SIG-M5 treated with dmso at 0.1 percent for 504 hours (cell line): Measurements from ENCODE around the gene NCOR1.
"Not testable (repeated sequence)": the region's sequence is repeated elsewhere in the genome, so short reads cannot be mapped to it uniquely, and the experiment has no call there.

Experiments
- DNase-seq: peaks from one replicate; lab custom pipeline; 2025; ENCODE audit not compliant: unreplicated experiment; lab: John Stamatoyannopoulos, UW

The NCOR1 gene

DNA sequence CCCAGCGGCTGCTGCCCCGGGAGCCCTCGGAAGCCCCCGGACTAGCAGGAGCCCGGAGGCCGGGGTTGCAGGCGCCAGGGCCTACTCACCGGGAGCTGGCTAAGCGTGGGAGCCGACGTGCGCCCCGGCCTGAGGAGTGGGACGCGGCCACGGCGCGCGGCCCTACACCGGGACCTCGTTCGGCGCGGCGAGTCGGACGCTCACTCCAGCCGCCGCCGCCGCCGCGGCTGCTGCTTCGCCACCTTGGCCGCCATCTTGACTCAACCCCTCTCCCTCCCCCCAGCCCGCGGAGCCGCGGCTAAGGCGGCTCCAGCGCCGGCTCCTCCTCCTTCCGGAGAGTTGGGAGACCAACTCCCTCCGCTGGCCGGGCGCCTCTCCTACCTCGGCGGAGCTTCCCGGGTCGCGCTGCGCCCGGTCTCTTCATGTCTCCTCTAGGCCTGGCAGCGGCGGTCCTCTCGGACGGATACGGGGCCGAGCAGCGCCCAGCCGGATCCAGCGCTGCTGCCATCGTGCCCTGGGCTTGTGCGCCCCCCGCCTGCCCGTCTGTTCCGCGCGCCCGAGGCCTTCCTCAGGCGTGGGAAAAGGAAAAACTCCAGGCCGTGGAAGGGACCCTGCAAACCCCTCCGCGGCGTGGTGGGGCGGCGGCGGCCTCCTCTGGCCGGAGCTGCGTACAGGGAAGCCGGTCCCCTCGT lies at the start of gene NCOR1:
Gene NCOR1, minus strand, starts transcription at position 262 of the 692 bp plus-strand sequence. CDS start 20,965 bp downstream, outside the sequence.
- peak; percentile 91 for DNase-seq

DNA sequence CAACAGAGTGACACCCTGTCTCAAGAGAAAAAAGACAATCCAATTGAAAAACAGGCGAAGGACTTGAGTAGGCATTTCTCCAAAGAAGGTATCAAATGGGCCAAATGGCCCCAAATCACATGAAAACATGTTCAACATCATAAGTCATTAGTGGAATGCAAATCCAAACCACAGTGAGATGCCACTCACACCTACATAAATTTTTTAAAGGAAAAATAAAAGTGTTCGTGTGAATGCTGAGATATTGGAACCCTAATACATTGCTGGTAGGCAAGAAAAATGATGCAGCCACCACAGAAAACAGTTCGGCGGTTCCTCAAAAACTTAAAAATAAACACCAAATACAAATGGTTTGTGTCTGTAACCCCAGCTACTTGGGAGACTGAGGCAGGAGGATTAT lies 46.9 kb upstream of the NCOR1 start:
- DNase-seq, result no peak

DNA sequence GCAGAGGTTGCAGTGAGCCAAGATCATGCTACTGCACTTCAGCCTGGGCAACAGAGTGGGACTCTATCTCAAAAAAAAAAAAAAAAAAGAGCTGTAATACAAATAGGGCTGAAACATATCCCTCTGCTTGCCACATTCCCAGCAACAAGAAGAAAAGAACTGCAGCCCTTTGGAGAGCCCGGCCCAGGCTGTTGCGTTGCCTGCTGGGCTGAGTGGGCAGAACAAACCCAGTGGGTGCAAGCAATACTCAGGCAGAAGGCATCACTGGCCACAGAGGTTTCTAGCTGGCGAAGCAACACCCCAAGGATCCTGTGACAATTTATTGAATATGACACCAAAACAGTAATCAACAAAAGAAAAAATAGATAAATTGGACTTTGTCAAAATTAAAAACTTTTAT lies 45.7 kb upstream of the NCOR1 start:
- DNase-seq, result no peak

DNA sequence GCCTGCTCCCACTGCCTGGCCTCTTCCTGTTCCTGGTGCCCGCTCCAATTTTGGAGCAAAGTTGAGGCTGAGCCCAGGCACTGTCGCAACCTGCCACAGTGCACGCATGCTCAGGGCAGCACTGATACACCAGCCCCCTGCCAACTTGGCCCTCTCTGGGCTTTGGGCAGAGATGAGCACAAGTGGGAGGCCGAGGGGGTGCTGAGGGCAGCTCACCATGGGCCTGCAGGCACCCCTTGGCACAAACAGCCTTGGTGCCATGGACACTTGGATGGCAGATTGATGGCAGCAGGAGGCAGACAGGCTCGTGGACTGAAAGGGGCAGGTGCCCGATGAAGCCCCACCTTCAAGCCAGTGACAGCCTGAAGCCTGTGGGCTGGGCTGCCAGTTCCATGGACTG lies 44.6 kb upstream of the NCOR1 start:
- DNase-seq, result no peak

DNA sequence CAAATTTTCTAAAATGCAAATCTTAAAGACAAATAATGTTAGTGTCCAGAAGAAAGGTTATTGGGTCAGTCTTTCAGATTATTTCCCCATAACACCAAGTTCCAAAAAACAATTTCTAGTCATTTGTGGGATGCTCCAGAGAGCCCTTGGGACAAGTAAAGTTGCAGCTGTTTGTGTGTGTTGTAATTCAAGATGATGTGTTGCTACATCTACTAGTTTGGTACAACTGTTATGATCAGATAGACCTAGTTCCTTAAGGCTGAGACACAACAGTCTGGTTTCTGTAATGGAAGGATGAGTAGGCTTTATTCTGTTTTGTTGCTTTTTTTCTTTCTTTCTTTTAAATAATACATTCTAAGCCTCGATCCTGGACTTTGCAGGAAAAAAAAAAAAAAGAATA lies 43.6 kb upstream of the NCOR1 start:
- peak; percentile 69 for DNase-seq

DNA sequence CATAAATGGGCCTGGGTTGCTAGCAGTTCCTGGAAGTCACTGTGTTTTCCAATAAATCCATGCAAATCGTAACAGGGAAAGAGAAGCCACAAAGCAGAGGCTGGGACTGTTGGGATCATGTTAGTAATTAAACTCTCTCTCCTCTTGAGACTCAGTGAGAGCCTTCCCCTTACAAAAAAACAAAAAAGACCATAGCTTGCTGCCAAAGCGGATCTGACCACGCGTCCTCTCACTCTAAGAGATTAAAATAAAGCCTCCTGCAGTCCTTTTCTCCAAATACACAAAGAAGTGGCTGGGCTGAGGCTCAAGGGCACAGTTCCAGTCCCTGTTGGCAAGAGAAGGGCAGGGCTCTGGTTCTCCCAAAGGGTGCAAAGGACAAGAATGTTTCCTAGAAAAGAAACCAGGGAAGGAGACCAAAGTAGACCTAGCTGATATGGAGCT lies 40.2 kb upstream of the NCOR1 start:
- DNase-seq, result no peak

DNA sequence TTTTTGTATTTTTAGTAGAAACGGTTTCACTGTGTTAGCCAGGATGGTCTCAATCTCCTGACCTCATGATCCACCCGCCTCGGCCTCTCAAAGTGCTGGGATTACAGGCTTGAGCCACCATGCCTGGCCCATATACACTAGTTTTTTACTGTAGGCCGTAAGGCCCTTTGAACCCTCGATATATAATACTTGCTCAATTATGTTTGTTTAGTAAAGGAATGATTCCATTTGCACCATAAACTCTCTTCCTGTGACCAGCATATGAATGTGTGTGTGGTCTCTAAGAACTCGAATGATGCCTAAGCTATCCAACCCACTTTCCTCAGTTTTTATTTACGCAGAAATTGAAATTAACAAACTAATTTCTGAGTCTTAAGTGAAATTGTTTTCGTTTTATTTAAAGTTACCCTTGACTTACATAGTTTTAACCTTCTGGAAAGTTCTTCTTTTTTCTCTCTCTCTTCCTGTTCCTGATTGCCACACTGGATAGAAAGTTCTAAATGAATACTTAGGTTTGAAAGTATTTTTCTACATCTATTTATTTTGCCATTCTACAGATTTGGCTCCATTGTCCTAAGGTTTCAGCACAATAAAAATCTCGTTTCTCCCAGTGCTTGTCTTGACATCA lies 39.6 kb upstream of the NCOR1 start:
- DNase-seq, result no peak

DNA sequence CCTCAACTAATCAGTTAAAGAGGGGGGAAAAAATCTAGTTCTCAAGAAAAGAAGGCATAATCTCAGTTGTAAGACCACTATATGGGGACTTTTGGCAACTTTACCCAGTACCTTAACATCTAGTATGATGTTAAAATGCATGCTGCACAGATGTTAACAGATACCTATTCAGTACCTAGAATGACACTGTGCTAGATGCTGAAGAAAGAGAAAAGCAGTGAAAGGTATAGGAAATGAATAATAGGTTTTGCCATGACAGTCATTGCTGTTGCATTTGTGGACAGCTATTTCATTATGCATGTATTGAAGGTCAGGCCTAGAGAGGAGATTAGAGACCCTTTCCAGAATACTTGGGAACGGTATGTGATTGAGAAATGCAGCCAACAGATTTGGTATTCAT lies 36.2 kb upstream of the NCOR1 start:
- no peak for DNase-seq

DNA sequence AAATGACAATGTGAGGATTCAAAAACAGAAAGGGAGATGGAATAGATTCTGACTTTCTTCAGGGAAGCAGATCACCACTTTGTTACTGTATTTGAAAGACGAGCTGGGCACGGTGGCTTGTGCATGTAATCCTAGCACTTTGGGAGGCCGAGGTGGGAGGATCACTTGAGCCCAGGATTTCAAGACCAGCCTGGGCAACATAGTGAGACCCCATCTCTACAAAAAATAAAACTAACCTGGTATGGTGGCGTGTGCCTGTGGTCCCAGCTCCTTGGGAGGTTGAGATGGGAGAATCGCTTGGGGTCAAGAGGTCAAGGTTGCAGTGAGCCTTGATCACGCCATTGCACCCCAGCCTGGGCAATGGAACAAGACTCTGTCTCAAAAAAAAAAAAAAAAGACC lies 35.7 kb upstream of the NCOR1 start:
- no peak for DNase-seq

DNA sequence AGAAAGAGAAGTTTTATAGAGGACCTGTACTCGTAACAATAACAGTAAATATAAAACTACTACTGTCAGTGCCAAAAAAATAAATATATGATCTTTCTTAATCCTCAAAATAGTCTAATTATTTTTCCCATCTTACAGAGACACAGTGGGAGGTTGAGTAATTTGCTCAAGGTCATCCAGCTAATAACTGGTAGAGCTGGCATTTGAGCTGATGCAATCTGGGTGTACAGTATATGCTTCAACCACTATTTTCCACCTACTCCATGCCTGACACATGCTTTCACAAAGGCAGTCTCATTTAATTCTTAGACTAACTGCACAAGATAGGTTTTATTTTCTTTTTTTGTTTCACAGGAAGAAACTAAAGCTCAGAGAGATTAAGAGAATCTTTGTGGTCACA lies 35.3 kb upstream of the NCOR1 start:
- DNase-seq, result no peak

DNA sequence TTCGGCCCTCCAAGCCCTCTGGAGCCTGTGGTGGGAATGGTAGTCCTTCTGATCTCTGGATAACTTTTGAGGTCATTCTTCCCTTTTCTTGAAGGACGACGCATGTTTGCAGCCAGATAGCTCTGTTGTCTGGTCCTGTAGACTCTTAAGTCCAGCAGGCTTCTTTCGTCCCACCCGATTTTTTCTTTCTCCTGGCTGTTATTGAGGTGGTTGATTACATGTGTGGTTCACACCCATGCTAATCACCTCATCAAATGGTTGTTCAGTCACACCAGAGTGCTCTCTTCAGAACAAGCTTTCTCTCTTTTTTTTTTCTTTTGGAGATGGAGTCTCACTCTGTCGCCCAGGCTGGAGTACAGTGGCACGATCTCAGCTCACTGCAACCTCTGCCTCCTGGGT lies 32.3 kb upstream of the NCOR1 start:
- no peak for DNase-seq

DNA sequence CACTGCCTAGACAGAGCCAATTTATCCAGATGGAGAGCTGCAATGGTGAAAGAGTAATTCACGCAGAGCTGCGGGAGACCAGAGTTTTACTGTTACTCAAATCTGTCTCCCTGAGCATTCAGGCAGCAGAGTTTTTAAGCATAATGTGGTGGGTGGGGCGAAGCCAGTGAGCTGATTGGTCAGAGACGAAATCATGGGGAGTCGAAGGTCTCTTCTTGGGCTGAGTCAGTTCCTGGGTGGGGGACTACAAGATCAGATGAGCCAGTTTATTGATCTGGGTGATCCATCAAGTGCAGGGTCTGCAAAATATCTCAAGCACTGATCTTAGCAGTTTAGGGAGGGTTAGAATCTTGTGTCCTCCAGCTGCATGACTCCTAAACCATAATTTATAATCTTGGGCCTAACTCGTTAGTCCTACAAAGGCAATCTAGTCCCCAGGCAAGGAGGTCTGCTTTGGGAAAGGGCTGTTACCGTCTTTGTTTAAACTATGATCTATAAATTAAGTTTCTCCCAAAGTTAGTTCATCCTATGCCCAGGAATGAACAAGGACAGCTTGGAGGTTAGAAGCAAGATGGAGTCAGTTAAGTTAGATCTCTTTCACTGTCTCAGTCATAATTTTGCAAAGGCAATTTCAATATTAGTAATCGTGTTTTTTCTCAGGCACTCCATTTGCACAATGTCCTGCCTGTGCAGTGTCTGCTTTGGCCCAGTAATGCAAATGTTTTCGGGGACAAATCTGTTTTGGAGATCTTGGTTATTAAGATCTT lies 28.6 kb upstream of the NCOR1 start:
- no peak for DNase-seq

DNA sequence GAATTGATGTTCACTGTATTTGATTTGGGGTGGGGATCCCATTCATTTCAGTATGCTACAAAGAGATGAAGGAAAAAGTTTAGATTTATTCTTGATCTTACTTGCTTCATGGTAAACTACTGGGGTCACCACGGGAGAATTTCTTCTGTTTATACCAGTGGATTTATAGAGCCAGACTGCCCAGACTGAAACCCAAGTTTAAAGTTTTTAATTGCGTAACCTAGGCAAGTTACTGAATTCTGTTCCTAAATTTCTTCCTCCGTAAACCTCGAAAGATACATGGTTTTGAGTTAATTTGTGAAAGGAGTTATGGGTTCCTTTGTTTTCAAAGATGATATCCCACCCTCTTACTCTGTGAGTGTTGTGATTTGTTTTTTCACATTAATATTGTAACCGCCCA lies 28.1 kb upstream of the NCOR1 start:
- no peak for DNase-seq

DNA sequence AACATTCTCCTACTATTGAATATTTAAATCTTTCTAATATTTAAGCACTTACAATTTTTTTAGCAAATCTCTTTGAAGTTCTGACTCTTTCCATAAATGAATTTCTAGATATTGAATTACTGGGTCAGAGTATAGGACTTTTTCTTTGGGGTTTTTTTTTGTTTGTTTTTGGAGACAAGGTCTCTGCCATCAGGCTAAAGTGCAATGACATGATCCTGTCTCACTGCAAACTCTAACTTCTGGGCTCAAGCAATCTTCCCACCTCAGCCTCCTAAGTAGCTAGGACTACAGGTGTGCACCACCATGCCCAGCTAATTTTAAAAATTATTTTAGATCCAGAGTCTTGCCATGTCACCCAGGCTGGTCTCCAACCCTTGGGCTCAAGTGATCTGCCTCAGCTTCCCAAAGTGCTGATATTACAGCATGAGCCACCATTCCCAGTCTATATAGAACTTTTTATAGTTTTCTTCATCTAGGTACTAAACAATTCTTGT lies 26.6 kb upstream of the NCOR1 start:
- DNase-seq, result no peak

DNA sequence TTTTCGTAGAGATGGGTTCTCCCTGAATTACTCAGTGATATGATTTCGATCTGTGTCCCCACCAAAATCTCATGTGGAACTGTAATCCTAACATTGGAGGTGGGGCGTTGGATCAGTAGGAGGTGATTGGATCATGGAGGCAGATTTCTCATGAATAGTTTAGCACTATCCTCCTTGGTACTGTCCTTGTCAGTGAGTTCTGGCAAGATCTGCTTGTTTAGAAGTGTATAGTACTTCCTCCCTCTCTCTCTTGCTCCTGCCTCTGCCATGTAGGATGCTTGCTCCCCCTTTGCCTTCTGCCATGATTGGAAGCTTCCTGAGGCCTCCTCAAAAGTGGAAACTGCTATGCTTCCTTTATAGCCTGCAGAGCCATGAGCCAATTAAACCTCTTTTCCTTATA lies 24.6 kb upstream of the NCOR1 start:
- DNase-seq, result no peak

DNA sequence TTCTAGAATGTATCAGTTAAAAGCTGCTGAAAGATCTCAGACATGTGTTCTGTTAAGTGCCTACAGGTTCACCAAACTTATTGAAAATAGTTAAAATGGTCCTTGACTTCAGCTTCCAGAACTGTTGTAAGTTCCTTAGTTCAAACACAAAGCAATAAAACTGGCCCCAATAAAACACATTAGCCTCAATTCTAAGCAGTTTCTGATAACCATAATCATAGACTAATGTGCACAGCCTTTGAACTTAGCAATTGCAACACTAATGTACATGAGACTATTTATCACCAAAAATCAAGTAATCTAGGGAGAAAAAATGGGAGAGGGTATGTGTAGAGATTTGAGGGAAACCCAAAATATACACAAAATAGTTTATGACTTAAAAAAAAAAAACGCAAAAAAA lies 17.1 kb upstream of the NCOR1 start:
- DNase-seq, result no peak

DNA sequence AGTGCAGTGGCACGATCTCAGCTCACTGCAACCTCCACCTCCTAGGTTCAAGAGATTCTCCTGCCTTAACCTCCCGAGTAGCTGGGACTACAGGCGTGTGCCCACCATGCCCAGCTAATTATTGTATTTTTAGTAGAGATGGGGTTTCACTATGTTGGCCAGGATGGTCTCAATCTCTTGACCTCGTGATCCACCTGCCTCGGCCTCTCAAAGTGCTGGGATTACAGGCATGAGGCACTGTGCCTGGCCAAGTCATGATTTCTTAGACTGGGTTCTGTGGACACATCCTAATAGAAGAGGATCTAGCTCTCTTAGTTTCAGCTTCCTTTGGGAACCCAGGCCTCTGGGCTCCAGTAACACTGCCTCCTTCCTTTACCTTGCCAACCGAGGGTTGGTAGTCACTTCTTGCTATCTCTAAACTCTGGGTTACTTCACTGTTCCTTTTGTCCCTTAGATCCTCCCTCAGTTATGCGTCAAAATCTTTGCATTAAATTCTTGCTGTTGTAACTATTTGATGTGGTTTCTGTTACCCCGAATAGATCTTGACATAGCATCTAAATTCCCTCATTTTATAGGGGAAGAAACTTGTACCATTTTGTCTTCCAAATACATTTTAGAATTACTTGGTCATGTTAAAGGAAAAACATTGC lies 14.7 kb upstream of the NCOR1 start:
- DNase-seq, result not testable (repeated sequence)

DNA sequence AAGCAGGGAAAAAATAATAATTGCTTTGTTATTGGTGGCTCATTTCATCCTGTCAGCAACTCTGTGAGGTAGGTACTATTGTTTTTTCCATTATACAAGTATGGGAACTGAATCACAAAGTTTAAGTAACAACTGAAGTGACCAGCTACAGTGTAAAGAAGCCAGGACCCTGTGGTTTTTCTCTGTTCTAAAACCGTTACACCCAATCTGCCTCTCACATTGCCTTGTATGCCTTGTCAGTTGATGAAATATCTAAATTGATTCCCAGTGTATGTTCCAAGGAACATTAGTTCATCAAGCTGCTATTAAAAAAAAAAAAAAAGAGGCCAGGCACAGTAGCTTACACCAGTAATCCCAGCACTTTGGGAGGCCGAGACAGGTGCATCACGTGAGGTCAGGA lies 7.1 kb upstream of the NCOR1 start:
- no peak for DNase-seq

DNA sequence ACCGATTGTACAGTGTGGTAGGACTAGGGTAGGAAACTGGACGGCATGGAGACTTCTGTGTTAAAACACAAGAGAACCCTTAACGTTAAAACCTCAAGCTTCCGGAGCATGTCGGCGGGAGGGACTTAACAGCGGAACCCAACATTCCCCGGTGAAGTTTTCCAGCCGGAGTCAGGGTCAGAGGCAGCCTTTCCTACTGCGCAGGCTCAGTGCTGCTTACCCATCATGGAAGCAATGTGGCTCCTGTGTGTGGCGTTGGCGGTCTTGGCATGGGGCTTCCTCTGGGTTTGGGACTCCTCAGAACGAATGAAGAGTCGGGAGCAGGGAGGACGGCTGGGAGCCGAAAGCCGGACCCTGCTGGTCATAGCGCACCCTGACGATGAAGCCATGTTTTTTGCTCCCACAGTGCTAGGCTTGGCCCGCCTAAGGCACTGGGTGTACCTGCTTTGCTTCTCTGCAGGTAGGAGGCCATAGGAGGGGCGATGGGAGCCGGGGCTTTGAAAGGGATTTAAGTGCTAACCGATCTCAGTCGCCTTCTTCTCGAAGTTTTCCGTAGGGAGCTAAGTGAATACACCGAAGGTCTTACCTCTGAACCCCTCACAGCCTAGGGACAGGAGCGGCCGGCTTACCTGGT lies 1.8 kb upstream of the NCOR1 start, which contains the start of gene PIGL:
Gene PIGL, plus strand, starts transcription at position 209 of the 634 bp plus-strand sequence. Its CDS starts 17 bp downstream, at position 226.
- peak; percentile 92 for DNase-seq

DNA sequence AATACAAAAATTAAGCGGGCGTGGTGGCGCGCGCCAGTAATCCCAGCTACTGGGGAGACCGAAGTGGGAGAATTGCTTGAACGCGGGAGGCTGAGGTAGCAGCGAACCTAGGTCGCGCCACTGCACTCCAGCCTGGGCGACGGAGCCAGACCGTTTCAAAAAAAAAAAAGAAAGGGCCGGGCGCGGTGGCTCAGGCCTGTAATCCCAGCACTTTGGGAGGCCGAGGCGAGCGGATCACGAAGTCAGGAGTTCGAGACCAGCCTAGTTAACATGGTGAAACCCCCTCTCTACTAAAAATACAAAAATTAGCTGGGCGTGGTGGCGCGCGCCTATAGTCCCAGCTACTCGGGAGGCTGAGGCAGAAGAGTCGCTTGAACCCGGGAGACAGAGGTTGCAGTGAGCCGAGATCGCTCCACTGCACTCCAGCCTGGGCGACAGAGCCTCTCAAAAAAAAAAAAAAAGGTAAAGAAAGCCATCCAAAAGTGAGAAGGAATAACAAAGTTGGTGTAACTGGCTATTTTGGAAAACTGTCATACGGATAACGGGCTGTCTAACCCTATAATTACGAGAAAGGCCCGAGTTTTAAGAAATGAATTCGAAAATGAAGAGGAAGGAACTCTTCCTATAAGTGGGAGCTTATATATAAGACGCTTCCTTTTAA lies 1.1 kb upstream of the NCOR1 start:
- not testable (repeated sequence) for DNase-seq
